ENCODE results near the gene FNDC3B.

Gene FNDC3B

DNA sequence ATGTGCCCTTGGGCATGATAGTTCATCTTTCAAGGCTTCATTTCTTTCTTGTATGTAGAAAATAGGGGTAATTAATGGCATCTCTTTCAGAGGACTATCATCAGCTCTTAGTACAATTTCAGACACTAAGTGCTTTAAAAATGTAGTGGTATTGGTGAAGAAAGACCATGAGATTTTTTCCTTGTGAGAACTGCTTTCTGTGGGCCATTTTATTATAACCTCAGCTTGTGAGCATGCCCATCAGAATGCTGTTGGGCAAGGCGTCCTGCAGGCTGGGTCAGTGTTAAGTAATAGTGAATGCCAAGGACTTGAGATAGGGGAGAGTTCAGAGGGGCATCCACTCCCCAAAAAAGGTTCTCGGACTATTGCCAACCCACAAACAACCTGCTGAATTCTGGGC lies 221.0 kb downstream of the FNDC3B start:
- no peak for DNase-seq (ENCODE audit: low spot score)

DNA sequence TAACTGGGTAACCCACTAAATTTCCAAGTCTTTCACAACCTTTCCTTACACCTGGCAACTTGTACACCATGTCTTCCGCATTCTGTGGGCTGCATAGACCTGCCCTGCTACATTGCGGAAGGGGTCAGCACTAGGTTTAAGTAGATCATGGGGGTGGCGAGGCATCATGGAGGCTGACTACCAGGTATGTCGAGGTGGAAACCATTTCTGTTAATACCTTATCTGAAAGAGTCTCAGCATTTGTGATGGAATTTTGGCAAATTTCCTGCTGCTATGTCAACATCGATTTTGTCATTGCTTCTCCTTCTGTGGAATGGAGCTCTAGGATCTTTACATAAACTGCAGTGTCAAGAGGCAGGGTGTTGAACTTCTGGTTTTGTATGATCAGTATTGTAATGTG lies 221.7 kb downstream of the FNDC3B start:
- no peak for DNase-seq (ENCODE audit: low spot score)

DNA sequence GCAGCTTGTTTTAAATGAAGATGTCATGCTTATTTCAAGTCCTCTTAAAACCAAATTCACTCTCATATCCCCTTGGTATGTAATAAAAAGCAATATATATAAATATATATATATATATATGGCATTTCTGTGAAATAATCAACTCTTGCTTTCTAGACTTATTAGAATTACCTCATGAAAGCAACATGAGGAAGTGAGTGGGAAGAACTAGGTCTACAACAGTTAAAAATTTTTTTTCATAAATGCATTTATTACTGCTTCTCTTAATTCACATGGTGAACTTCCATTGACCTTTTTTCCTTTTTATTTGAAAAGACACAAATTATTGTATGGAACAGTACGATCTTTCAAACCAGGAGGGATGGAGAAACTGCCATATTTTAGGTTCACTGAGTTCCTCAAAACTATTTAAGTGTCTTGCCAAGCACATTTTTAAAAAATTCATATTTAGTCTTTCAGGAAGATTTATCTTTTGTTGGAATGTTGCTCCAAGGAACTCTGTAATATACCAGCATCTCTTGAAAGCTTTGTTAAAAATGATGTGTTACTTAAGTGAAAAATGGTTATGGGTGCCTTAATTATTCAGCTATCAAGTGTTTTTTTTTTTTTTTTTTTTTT lies 223.7 kb downstream of the FNDC3B start:
- DNase-seq (ENCODE audit: low spot score), result no peak

DNA sequence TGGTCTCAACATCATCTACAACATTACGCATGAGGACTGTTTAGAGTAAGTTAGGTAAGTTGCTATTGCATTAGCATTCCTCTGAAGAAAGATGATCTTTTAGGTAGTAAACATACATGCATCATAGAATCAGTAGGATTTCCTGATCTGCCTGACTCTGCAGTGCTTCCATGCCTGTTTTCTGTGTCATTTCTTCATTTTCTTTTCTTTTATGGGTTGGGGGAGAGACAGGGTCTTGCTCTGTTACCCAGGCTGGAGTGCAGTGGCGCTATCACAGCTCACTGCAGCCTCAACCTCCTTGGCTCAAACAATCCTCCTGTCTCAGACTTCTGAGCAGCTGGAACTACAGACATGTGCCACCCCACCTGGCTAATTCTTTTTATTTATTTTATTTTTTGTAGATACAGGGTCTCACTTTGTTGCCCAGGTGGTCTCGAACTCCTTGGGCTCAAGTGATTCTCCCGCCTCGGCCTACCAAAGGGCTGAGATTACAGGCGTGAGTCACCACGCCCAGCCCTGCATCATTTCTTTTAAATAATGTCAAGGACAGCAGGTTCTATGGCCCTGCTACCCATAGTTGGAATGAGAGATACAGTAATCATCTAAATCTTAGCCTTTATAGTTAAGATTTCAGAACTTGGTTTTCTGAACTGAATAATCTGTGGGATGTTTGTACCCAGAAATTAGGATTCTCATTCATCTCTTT lies 224.6 kb downstream of the FNDC3B start:
- no peak for DNase-seq (ENCODE audit: low spot score)

DNA sequence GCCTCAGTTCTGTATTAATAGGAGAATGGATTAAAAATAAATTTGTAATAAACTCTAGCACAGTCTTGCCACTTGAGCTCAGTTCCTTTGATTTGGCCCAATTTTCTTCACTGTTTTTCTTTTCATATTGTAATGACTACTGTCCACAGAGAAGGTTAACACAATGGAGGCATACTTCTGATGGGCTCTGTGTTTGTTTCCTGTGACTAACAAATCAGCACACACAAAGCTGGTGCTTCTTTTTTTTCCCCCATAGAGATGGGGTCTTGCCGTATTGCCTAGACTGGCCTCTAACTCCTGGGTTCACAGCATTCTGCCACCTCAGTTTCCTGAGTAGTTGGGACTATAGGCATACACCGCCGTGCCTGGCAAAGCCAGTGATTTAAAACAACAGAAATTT lies 226.7 kb downstream of the FNDC3B start:
- no peak for DNase-seq (ENCODE audit: low spot score)

DNA sequence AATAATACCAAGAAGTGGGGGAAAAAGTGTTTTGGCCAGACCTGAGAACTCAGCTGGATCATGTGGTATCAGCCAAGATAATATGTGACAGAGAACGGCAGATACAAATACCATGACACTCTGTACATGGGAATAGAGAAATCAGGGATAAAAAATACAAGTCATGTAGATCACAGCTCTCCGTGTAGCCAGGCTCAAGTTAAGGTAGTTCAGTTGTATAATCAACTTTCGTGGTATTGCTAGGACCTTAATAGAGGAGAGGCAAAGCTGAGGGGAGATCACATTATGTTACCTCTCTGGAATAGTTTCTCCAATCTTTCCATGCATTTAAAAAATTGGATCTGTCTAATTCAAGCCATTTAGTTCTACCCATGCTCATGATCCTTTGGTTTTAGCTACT lies 229.0 kb downstream of the FNDC3B start:
- DNase-seq (ENCODE audit: low spot score), result no peak

DNA sequence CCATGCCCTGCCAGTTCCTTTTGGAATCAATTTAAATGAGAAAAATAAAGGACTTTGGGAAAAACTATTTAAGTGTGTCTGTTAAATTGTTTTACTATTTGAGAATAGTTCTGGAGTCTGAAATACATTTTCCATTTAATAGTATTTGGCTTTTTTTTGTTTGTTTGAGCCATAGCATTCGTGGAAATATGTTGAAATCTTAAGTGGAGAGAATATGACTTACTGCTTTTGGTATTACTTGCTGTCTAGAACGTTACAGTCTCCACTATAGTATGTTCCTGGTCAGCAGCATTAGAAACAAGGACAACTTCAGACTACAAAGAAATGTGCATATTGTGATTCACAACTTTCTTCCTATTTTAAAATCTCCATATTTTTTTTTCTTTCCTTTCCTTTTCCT lies 229.5 kb downstream of the FNDC3B start:
- DNase-seq (ENCODE audit: low spot score), result no peak

DNA sequence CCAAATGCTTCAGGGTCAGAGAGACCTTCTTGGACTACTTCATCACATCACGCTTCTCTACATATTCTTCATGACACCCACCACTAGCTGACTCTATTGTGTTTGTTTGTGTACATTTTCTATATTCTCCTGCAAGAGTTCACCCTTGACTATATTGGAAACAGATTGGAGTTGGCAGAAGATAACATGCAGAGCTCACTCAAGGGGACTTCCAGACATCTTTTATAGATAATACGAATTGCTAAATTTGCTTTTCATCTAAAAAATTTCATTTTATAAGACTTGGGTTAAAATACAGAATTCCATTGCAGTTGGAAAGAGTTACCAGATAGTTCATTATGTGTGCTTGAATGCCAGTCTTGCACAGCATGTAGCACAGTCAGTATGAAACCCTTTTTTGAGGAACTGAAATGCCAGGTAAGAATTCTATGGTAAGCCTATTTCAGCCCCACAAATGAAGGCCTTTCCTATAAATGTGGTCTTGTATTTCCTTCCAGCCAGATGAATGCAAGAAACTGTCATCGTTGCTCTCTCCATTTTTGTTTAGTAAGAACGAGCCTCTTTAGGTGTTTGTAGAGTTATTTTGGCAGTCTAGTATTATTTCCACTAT lies 231.3 kb downstream of the FNDC3B start:
- no peak for DNase-seq (ENCODE audit: low spot score)

DNA sequence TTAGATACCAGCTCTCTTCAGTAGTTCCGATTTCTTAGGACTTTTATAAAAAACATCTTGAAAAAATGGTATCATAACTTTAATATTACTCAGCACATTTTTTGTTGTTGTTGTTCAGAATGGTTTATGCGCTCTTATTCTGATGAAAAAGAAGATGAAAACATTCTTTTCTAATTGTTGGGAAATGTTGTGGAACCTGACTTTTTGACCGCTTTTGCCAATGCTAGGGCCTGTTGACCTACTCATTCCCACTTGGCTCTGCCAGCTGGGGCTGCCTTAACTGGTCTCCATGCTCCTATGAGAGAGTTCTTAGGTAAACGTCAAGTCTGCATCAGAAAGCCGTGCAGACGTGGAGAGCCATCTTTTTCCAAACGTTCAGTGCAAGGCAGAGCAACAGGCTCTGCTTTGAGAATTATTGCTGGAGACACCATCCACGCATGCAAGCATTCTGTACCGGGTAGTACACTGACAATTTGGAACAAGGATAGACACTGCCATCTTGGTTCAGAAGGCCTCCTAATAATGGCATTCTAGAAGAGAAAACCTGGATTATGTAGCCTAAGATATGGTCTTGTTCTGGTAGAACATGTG lies 232.1 kb downstream of the FNDC3B start:
- no peak for DNase-seq (ENCODE audit: low spot score)

DNA sequence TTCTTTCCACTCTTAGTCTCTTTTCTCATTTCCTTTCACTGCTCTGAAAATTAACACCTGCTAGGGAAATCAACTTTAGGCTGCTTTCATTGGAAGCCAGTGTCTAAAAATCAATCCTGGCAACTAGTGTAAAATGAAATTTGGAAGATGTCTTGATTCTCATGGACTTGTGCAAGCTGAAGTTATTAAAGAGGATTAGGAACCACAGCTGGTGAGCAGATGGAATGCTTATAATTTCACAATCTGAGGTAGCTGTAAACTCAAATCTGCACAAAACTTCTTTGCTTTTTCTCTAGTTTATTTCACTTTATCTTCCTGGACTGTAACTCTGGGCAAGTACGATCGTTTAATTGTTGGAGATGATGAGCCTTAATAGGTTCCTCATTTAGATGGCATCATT lies 233.3 kb downstream of the FNDC3B start:
- no peak for DNase-seq (ENCODE audit: low spot score)

DNA sequence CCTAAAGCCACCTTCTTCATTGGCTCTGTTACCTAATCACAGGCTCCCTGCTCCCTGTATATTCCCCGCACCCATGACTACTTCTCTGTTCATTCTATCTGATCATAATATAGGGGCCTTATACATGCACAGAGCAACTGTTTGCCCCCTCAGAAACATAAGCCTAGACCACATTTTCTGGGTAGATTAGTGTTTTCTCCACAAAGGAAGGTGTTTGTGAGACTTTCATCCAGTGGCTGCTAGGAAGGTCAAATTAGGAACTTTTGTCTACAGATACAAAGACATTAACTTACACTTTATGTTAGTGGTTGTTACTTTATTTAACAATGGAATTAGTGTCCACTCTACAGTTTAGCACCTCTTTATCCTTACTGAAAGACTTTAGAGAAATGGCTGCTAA lies 234.0 kb downstream of the FNDC3B start:
- no peak for DNase-seq (ENCODE audit: low spot score)

DNA sequence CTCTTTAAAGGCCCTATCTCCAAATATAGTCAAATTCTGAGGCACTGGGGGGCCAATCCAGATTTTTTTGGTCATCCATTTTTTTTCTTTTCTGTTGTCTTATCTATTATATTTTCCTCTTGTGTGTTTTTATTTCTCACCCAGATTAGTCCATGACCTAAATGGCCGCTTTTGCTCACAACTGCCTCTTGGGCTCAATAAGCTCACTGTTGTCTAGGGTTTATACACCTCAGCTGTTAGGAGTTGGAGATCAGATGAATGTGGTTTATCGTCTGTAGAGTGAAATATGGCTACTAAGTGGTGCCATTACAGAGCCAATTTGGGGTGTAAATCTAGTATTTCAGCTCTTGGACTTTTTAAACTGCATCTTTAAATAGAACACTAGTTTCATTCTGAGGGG lies 235.5 kb downstream of the FNDC3B start:
- DNase-seq (ENCODE audit: low spot score), result no peak

DNA sequence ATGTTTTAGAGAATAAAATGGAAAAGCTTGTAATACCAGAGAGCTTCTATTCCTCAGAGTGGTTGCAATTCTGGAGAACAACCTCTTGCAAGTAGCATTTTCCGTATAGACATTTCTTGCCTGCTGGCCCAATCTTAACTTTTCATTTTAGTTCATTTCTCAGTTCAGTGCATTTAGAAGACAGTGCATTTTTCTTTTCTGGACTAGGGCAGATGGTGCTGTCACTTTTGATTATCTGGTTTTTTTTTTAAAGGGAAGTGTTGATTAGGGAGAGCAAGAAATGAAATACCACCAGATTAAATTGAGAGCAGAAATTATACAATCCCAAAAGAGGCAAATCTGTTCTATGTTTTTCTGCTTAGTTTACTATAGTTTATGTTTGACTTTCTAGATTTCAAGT lies 236.2 kb downstream of the FNDC3B start:
- no peak for DNase-seq (ENCODE audit: low spot score)

DNA sequence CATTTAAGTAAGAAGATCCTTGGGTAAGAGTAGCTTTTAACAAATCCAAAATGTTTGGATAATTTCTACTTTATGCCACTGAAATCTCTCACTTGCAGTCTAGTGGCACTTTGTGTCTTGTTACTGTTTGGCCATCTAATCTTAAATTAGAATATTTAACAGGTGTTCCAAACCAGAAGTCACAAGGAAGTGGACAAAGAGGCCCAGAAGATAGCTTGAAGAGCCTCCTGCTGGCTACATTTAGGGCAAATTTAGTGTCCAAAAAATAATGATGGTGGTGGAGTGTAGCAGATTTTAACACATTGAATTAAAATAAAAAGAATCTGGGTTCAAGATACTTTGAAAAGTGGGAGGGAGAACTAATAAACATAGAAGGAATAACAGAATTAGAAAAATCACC lies 236.7 kb downstream of the FNDC3B start:
- no peak for DNase-seq (ENCODE audit: low spot score)

DNA sequence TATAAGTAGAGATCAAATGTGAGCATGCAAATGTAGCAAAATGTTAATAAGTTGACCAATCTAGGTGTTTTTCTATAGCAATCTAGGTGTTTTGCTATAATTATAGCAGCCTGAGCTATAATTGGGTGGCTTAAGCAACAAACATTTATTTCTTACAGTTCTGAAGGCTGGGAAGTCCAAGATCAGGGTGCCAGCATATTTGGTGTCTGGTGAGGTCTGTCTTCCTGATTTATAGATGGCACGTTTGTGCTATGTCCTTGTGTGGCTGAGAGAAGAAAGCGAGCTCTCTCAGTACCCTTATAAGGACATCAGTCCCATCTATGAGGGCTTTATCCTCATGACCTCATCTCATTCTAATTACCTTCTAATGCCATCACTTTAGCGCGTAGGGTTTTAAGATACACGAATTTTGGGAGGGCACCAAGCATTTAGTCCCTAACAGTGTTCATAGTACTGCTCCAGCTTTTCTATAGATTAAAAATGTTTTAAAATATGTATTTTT lies 237.8 kb downstream of the FNDC3B start:
- no peak for DNase-seq (ENCODE audit: low spot score)

DNA sequence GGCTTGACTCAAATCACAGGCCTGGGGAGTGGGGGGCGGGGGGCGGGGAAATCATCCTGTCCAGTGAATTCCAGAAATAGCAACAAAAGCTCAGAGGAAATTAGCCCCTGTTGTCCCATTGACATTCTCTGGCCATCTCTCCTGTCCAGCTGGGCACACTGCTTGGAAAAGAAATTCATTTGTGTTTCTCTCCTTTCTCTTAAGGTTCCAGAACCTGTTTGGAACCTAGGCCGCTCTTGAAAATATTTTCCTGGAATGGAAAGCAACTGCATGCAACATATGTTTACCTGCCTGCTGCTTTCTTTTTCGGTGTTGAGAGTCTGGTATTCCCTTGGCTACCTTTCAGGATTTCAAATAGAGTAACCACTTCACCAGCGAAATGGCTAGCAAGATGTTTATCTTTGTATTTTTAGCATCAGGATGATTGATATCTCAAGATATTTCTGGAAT lies 239.8 kb downstream of the FNDC3B start:
- no peak for DNase-seq (ENCODE audit: low spot score)

DNA sequence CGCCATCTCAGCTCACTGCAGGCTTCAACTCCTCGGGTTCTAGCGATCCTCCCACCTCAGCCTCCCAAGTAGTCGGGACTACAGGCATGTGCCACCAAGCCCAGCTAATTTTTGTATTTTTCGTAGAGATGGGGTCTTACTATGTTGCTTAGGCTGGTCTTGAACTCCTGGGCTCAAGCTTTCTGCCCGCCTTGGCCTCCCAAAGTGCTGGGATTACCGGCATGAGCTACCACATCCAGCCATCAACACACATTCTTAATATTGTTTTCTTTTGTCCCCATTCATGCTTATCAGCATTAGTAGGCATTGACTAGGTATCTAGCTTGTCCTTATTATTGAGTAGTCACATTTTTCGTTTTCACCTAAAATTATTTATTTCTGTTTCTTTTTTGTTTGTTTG lies 240.6 kb downstream of the FNDC3B start:
- DNase-seq (ENCODE audit: low spot score), result no peak

DNA sequence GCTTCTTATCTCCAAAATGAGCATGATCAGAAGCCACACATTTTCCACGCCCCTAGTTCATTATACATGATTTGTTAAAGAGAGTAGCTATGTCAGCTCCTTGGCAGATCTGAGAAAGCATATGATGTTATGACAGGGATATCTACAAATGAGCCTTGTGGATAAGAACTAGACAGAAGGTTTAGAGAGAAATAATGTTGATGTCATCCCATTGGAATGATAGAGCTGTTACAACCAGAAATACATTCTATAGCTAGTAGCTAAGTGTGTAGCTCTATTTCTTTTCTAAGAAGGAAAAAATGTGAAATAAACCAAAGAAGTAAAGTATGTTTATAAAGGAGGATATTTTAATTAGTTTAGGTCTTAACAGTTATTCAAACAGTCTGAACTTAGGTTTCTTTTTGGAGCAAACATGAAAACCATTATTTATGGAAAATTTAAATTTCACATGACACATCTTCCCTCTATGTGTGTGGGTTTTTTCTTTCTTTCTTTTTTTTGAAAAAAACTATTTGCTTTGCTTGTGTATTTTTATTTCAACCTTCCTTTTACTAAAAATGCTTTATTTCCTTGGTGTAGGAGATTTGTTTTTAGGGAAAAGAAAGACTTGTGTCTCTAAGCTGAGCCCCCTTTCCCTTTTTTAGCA lies 241.2 kb downstream of the FNDC3B start:
- no peak for DNase-seq (ENCODE audit: low spot score)

DNA sequence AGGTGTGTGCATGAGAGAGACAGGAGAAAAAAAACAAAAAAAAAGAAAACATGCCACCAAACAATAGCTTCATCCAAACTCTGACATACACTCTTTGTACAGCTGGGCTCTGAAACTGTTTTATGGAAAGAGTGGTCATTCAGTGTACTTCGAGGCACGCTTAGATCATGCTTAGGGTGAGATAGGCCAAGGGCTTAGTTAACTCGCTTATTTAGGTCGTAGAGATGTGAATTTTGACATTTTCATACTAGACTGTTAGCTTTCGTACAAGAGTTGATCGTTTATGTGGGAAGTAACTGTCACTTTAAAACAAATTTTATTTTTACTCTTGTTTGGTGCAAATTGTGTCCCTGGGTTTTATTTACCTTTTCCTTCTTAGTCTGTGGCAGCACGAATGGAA lies 242.5 kb downstream of the FNDC3B start:
- DNase-seq (ENCODE audit: low spot score), result no peak

DNA sequence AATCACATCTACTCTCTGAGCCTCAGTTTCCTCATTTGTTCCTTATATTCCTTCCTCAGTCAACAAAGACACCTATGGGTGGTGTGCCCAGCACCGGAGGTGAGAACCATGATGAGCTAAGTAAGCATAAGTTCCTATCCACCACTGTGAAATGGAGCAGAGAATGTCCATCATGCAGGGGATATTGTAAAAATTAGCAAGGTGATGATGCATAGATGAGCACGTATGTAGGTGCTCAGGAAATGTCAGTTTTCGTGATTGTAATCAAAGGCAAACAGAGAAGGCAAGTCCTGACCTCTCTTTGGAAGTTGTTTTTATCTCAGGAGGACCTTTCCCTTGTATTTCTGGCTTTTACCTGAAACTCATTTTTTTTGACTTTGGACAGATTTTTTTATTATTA lies 243.5 kb downstream of the FNDC3B start:
- no peak for DNase-seq (ENCODE audit: low spot score)

DNA sequence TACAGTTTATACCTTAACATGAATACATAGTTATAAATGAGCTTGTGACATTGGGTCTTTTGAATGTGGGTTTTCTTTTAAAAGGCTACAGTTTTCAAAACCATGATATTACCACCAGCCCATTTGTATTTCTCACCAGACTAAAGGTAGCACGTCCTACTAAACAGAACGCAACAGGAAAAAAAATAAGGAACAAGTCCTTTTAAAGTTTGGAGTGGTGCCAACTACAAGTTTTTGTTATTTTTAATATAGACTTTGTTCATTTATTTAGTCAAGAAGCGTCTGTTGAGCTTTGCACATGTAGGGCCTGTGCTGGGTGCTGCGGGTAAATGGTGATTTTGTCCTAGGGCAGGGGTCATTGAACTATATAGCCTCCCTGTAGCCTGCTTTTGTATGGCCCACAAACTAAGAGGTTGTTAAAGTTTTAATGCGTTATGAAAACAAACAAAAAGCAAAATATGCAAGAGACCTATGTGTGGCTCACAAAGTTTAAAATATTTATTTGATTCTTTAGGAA lies 244.5 kb downstream of the FNDC3B start:
- DNase-seq (ENCODE audit: low spot score), result no peak

DNA sequence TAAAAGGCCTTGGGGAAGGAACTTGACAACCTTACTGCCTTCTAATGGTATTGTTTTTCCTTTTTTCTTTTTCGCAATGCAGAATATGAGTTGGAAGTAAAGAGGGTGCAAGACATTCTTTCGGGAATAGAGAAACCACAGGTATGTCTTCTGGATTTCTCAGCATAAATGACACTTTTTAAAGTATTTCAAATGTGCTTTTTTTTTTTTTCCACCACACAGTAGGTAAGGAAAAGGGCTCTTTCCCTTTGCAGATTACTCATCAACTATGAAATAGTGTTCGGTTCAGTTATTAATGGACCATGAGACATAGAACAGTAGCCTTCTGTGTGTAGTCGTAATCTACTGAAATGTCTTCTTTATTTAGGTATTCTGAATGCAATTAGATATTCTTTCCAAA lies 246.5 kb downstream of the FNDC3B start:
- DNase-seq (ENCODE audit: low spot score), result no peak

Measured in Ammon's horn (tissue), 1 donor.